Psoas muscle (tissue), 8 donors: ENCODE data around the gene IL23A. TPM values are rescaled to one million over a fixed set of nuclear protein-coding genes. Genes with fewer than 3 reads are reported as not detected.
A peak's percentile ranks its signal among the peaks of the same experiment; 100 is the strongest.

ENCODE experiments used
- ATAC-seq, 4 donors: fragments of 200-7000 bp; cut with Tn5 transposase; one replicate each; pipeline ENCODE4 v1.9.1; 2020; ENCODE audit warnings: moderate library complexity in 3 of 4, mild to moderate bottlenecking in 2 of 4
- DNase-seq, 2 donors: peaks; one replicate each; pipeline ENCODE4 v3.0.0-alpha.2; 2020
- H3K27ac ChIP-seq: fragments of 200-600 bp; one replicate; pipeline ENCODE4 v1.8.0; 2022
- H3K27me3 ChIP-seq, 3 donors: fragments of 200-600 bp in 1 of 3; one replicate each; pipeline versions ENCODE4 v1.6.1 to v1.8.0; 2013 to 2022; ENCODE audit warnings: low read length in 2 of 3, mild to moderate bottlenecking in 2 of 3, moderate library complexity in 1 of 3; ENCODE audit not compliant: insufficient read depth in 3 of 3
- H3K36me3 ChIP-seq, 2 donors: fragments of 200-600 bp in 1 of 2; one replicate each; pipeline versions ENCODE4 v1.6.1 to v1.8.0; 2013 to 2022; ENCODE audit warnings: low read depth in 1 of 2, mild to moderate bottlenecking in 1 of 2, moderate library complexity in 1 of 2; ENCODE audit not compliant: insufficient read depth in 1 of 2
- H3K4me1 ChIP-seq: fragments of 200-600 bp; one replicate; pipeline ENCODE4 v1.8.0; 2022
- H3K4me3 ChIP-seq: fragments of 200-600 bp; one replicate; pipeline ENCODE4 v1.8.0; 2022; ENCODE audit warnings: mild to moderate bottlenecking
- H3K9me3 ChIP-seq: fragments of 200-600 bp; one replicate; pipeline ENCODE4 v1.8.0; 2022
- WGBS, 3 donors: extraction: QIAGEN DNeasy Blood & Tissue Kit; methylation state at CpG; one replicate each; pipeline versions ENCODE4 v1.1.6 to v1.1.7; 2013; 5-methylcytosine and 5-hydroxymethylcytosine counted together
- intact Hi-C, 2 donors: fragments of 100-400 bp; cut with DNase I; formaldehyde crosslinking; loops; one replicate each; pipeline versions ENCODE4 v1.11.0 to v1.14.2; 2022
- polyA plus RNA-seq, 3 donors: library from polyadenylated mRNA; stranded (reverse); fragments of 200-250 nt; gene quantifications; one replicate each; pipeline ENCODE4 v1.2.3, GENCODE V29; 2013
- total RNA-seq, 4 donors: library from RNA; stranded (reverse); fragmentation: NEBNext Ultra II Directional in 2 of 4; extraction: Animal tissue kit (Norgen Biotek cat#: 25700) in 2 of 4; gene quantifications; one replicate each; pipeline versions ENCODE4 v1.2.1 to v1.2.4, GENCODE V29; 2021 to 2023
- TF ChIP-seq, protein P1 (sequence below): fragments of 200-600 bp; IDR thresholded peaks from one replicate; pipeline ENCODE4 v1.8.0; 2022; ENCODE audit warnings: antibody characterized with exemption
- donor health status: healthy with polysubstance abuse.
- donor health status: DM: no; HTN: no; CAD: no; lungs with moderate emphysema.
- donor health status: Bipolar disorder and iron deficiency.
- donor health status: healthy.
- donor health status: DM: yes; HTN: yes; CAD: no.
- donor health status: DM: no; HTN: no; CAD: no.
- donor health status: DM: no; HTN: no; CAD: no.
- donor health status: DM: yes; HTN: yes; CAD: no.

The IL23A gene
- total and polyA plus RNA-seq, 7 donors, result 0.32 to 0.68 (median 0.57) TPM; not detected in 4

DNA sequence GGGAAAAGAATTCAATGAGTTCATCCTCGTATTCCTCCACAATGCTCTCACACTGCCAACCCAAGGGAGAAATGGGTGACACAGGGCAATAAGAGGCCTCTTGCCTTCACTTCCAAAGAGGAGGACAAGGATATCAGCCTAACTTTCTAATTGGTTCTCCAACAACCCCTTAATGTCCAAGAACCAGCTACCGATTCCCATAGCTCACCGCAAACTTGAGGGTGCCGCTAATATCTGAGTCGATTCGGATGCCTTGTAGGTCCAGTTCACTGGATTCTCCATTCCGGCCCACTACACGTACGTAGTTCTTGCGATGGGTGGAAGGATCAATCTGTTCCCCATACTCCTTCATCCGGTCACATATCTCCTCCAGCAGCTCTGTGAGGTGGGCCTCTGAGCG lies 27.7 kb upstream of the IL23A start:
- ATAC-seq, result no peak
- DNase-seq, result no peak
- H3K27me3 ChIP-seq, result no peaks in the 10 kb centered on the region
- H3K4me1 ChIP-seq, result peaks cover 8% of the 10 kb centered on the region
- intact Hi-C loops, result no loop called here
- peaks cover 9 to 79% of the 10 kb centered on the region in 2 donors for H3K36me3 ChIP-seq
- WGBS, 3 donors, result 94 to 96% (median 95%) methylated on average over 12 of the region's 12 CpGs
- no peak overlapping the region for H3K4me3 ChIP-seq
- no peaks in the 10 kb centered on the region for H3K9me3 ChIP-seq
- TF ChIP-seq, protein P1, sequence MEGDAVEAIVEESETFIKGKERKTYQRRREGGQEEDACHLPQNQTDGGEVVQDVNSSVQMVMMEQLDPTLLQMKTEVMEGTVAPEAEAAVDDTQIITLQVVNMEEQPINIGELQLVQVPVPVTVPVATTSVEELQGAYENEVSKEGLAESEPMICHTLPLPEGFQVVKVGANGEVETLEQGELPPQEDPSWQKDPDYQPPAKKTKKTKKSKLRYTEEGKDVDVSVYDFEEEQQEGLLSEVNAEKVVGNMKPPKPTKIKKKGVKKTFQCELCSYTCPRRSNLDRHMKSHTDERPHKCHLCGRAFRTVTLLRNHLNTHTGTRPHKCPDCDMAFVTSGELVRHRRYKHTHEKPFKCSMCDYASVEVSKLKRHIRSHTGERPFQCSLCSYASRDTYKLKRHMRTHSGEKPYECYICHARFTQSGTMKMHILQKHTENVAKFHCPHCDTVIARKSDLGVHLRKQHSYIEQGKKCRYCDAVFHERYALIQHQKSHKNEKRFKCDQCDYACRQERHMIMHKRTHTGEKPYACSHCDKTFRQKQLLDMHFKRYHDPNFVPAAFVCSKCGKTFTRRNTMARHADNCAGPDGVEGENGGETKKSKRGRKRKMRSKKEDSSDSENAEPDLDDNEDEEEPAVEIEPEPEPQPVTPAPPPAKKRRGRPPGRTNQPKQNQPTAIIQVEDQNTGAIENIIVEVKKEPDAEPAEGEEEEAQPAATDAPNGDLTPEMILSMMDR, result no peak
- no peak overlapping the region for H3K27ac ChIP-seq

DNA sequence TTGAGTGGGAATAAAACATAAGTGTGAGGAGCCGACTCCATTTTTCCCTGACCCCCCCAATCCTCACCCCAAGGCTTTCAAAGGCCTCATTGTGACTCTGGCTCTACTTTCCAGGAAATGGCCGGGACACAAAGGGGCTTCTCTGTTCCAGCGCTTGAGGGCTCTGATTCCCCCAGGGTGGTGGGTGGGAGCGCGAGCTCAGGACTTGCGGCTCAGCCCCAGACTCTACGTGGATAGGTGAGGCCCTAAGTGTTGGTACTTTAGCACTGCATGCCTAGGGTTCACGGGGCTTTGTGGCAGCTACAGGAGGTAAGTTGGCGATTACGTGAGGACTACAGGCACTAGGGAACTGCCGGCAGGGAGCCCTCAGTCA lies 23.4 kb upstream of the IL23A start:
- Histone ChIP-seq H3K27me3 (no peaks in the 10 kb centered on the region), H3K27ac (peak overlapping the region; percentile 96), H3K4me3 (peak overlapping the region; percentile 93), H3K4me1 (peaks cover 13% of the 10 kb centered on the region), H3K9me3 (no peaks in the 10 kb centered on the region), H3K36me3 (peaks cover 9 to 70% of the 10 kb centered on the region in 2 donors)
- TF ChIP-seq, protein P1, result no peak
- DNase-seq (no peak), ATAC-seq (peak in 2 of 4 donors; percentile 2)
- intact Hi-C loops, result no loop called here
- WGBS, 3 donors, result 1 to 3% (median 2%) methylated on average over 11 of the region's 11 CpGs

DNA sequence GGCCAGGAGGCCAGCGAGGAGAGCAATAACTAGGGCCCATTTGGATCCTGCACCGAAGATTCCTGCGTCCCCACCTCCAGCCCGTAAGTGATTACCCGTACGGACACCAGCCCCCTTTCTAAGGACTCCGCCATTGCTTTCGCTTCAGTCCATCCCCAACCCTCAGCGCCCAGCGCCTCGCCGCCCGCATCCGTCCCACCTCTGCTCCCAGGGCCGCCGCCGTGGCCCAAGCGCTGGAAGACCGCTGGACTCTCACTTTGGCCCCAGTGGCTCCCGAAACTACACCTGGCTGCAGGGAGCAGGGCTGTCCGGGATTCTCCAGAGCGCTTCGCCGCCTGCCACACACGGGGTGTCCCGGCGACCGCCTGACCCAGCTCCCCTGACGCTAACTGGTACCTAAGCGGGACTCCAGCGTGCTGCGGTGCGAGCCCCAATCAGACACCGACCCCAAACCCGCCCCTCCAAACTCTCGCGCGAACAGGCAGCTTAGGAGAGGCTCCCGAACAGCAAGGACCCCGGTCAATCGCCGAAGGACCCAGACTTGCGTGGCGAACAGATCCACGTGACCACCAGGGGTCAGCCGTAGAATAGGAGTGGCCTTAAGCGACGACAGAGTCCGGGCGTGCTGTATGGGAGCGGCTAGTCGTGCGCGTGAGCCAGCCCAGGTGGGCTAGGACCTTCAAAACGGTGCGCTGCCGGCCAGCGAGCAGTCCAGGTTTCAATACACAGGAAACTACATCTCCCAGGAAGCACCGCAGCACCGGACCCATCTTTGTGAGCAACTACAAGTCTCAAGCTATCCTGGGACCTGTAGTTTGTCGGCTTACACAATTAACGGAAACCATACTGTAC lies 22.8 kb upstream of the IL23A start, which contains the start of gene CNPY2:
Gene CNPY2 (minus strand): TSS at position 367 of the 852 bp plus-strand sequence. CDS start 771 bp downstream, outside the sequence.
- TF ChIP-seq, protein P1, result peak; percentile 20
- Histone ChIP-seq H3K36me3 (peaks cover 9 to 69% of the 10 kb centered on the region in 2 donors), H3K27me3 (no peaks in the 10 kb centered on the region), H3K4me1 (peaks cover 13% of the 10 kb centered on the region), H3K9me3 (no peaks in the 10 kb centered on the region), H3K4me3 (peak within 1 kb of the TSS; percentile 93), H3K27ac (peak within 1 kb of the TSS; percentile 96)
- intact Hi-C loops, result no loop called here
- peak; percentile 92 to 93 (median 92) for ATAC-seq
- DNase-seq, result peak; percentile 97 to 98
- WGBS, 3 donors, result 0 to 1% (median 0%) methylated on average over 60 to 62 of the region's 62 CpGs

DNA sequence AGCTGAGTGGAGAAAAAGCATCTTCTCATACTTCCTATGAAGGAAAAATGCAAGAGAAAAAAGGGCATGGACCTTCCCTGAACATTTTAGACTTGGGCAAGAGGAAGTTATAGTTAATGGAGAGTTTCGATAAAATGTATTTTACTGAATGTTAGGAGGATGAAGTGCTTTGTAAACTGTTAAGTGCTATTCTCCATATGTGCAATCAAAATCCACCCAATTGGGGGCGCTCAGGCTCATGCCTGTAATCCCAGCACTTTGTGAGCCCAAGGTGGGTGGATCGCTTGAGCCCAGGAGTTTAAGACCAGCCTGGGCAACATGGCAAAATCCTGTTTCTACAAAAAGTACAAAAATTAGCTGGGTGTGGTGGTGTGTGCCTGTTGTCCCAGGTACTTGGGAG lies 21.0 kb upstream of the IL23A start:
- peaks cover 6 to 74% of the 10 kb centered on the region in 2 donors for H3K36me3 ChIP-seq
- no peak overlapping the region for H3K27ac ChIP-seq
- no peak for DNase-seq
- H3K4me3 ChIP-seq, result no peak overlapping the region
- TF ChIP-seq, protein P1, result no peak
- H3K27me3 ChIP-seq, result no peaks in the 10 kb centered on the region
- 93 to 100% (median 95%) methylated on average over 3 of the region's 3 CpGs for WGBS, 3 donors
- intact Hi-C loops, result no loop called here
- peaks cover 13% of the 10 kb centered on the region for H3K4me1 ChIP-seq
- ATAC-seq, result no peak
- no peaks in the 10 kb centered on the region for H3K9me3 ChIP-seq
